ENCODE results near the gene PTDSS2.

DNA sequence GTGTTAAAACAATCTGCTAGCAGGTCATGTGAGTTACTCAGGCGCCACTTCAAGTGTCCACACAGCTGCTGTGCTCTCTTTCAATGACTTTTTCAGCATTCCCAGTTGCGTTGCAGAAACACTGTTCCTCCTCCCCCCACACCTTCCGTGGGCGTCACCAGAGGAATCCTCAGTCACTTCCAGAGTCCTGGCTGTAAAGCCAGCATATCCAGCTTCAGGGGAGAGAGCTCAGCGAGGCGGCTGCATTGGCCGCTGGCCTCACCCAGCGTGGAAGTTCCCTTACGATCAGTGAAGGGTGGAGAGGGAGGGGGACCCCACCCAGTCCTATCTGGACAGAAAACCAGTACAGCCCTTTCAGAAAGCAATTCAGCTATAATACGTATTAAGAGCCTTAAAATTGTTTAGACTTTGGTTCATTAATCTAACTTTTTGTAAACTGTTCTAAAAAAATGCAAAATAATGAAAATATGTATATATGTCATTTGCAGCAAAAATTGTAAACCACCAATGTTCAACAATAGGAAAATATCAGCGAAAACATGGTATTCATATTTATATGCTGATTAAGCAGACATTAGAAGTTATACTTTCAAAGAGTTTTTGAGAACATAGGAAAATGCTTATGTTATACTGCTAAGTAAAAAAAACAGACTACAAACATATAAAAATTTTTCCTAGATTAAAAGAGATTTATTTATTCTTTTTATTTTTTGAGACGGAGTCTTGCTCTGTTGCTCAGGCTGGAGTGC, 5.5 kb upstream of the PTDSS2 start:
- TF ChIP-seq, protein P1, sequence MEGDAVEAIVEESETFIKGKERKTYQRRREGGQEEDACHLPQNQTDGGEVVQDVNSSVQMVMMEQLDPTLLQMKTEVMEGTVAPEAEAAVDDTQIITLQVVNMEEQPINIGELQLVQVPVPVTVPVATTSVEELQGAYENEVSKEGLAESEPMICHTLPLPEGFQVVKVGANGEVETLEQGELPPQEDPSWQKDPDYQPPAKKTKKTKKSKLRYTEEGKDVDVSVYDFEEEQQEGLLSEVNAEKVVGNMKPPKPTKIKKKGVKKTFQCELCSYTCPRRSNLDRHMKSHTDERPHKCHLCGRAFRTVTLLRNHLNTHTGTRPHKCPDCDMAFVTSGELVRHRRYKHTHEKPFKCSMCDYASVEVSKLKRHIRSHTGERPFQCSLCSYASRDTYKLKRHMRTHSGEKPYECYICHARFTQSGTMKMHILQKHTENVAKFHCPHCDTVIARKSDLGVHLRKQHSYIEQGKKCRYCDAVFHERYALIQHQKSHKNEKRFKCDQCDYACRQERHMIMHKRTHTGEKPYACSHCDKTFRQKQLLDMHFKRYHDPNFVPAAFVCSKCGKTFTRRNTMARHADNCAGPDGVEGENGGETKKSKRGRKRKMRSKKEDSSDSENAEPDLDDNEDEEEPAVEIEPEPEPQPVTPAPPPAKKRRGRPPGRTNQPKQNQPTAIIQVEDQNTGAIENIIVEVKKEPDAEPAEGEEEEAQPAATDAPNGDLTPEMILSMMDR (IDR thresholded peaks at IDR 0.05): no peak
- no peak for TF ChIP-seq POLR2A (IDR thresholded peaks at IDR 0.05)

Measured in right lobe of liver (tissue), 4 donors.